Karpas-422 (cell line): Measurements from ENCODE around the gene SMOC2. TPM values are rescaled to one million over a fixed set of nuclear protein-coding genes. Genes with fewer than 3 reads are reported as not detected.

Experiments
- DNase-seq: peaks from one replicate; pipeline ENCODE4 v3.0.0-alpha.2; 2015
- H2AFZ ChIP-seq: fragments of 200-600 bp; sonication (generic); 2 replicates; pipeline ENCODE4 v1.6.1; 2014; ENCODE audit warnings: antibody characterized with exemption, low read length, mixed read lengths
- H3K27ac ChIP-seq: fragments of 200-600 bp; sonication (generic); 2 replicates; pipeline ENCODE4 v1.5.1; 2014; ENCODE audit warnings: mild to moderate bottlenecking, low read length, moderate library complexity
- H3K27me3 ChIP-seq: fragments of 200-600 bp; sonication (generic); 2 replicates; pipeline ENCODE4 v1.6.1; 2014; ENCODE audit warnings: low read length, mixed read lengths
- H3K36me3 ChIP-seq: fragments of 200-600 bp; sonication (generic); 2 replicates; pipeline ENCODE4 v1.6.1; 2014; ENCODE audit warnings: low read length, mixed read lengths; ENCODE audit not compliant: insufficient read depth
- H3K4me1 ChIP-seq: fragments of 200-600 bp; sonication (generic); 2 replicates; pipeline ENCODE4 v1.6.1; 2014; ENCODE audit warnings: mild to moderate bottlenecking, low read length, mixed read lengths
- H3K4me2 ChIP-seq: fragments of 200-600 bp; sonication (generic); 2 replicates; pipeline ENCODE4 v1.6.1; 2014; ENCODE audit warnings: low read length, low read depth, mild to moderate bottlenecking; ENCODE audit not compliant: poor library complexity, severe bottlenecking
- H3K4me3 ChIP-seq: fragments of 200-600 bp; sonication (generic); 2 replicates; pipeline ENCODE4 v1.5.1; 2014; ENCODE audit warnings: mild to moderate bottlenecking, antibody characterized with exemption, low read length, mixed read lengths
- H3K79me2 ChIP-seq: fragments of 200-600 bp; sonication (generic); 2 replicates; pipeline ENCODE4 v1.6.1; 2014; ENCODE audit warnings: mild to moderate bottlenecking, low read length, mixed read lengths
- H3K9ac ChIP-seq: fragments of 200-600 bp; sonication (generic); 2 replicates; pipeline ENCODE4 v1.6.0; 2014; ENCODE audit warnings: low read length
- H3K9me2 ChIP-seq: fragments of 200-600 bp; sonication (generic), shearing (Covaris generic); replicated peaks from 2 replicates; pipeline ENCODE4 v1.6.0; 2014; ENCODE audit warnings: mild to moderate bottlenecking, low read length, moderate library complexity; ENCODE audit not compliant: insufficient read depth
- H3K9me3 ChIP-seq: fragments of 300-700, 200-600 bp; sonication (generic); 2 replicates; pipeline ENCODE4 v1.6.1; 2014; ENCODE audit warnings: low read length, mixed read lengths
- H4K20me1 ChIP-seq: fragments of 200-600 bp; sonication (generic); 2 replicates; pipeline ENCODE4 v1.6.1; 2014; ENCODE audit warnings: mild to moderate bottlenecking, antibody characterized with exemption, low read length, low read depth; ENCODE audit not compliant: insufficient read depth
- total RNA-seq: library from RNA; depleted of rRNA; stranded (reverse); fragments of >200 nt; shearing (Covaris generic); gene quantifications from 2 replicates; pipeline ENCODE4 v1.2.3, GENCODE V29; 2014; ENCODE audit warnings: low replicate concordance

Gene SMOC2
- total RNA-seq, 1 experiment from 2014 or later = not detected

- Histone ChIP-seq H4K20me1 (no peaks in the 10 kb centered on the region), H3K27me3 (no peaks in the 10 kb centered on the region), H3K27ac (no peak overlapping the region)
These were observed 58.2 kb downstream of the SMOC2 start for GRCh38 chr6:168499045-168499650.

GRCh38 chr6:168500519-168500918, 59.5 kb downstream of the SMOC2 start:
- Histone ChIP-seq H3K36me3 (no peaks in the 10 kb centered on the region), H4K20me1 (no peaks in the 10 kb centered on the region), H3K79me2 (no peaks in the 10 kb centered on the region), H2AFZ (no peak overlapping the region), H3K4me1 (no peaks in the 10 kb centered on the region), H3K4me2 (no peak overlapping the region), H3K9me3 (no peaks in the 10 kb centered on the region), H3K27me3 (no peaks in the 10 kb centered on the region), H3K27ac (no peak overlapping the region), H3K9ac (no peak overlapping the region), H3K4me3 (no peak overlapping the region), H3K9me2 (no peaks in the 10 kb centered on the region)
- no peak for DNase-seq

More at GRCh38 chr6:168499045-168499650, 58.2 kb downstream of the SMOC2 start:
- Histone ChIP-seq H3K4me3 (no peak overlapping the region), H3K9ac (no peak overlapping the region), H3K9me3 (no peaks in the 10 kb centered on the region), H3K4me2 (no peak overlapping the region), H3K36me3 (no peaks in the 10 kb centered on the region), H3K4me1 (no peaks in the 10 kb centered on the region), H2AFZ (no peak overlapping the region), H3K79me2 (no peaks in the 10 kb centered on the region), H3K9me2 (no peaks in the 10 kb centered on the region)
- no peak for DNase-seq

GRCh38 chr6:168501561-168501960, 60.6 kb downstream of the SMOC2 start:
- Histone ChIP-seq H4K20me1 (no peaks in the 10 kb centered on the region), H3K27ac (no peak overlapping the region), H3K9me2 (no peaks in the 10 kb centered on the region), H3K36me3 (no peaks in the 10 kb centered on the region), H2AFZ (no peak overlapping the region), H3K4me1 (no peaks in the 10 kb centered on the region), H3K4me2 (no peak overlapping the region), H3K79me2 (no peaks in the 10 kb centered on the region), H3K9me3 (no peaks in the 10 kb centered on the region), H3K27me3 (no peaks in the 10 kb centered on the region), H3K4me3 (no peak overlapping the region), H3K9ac (no peak overlapping the region)
- no peak for DNase-seq

- Histone ChIP-seq H4K20me1 (no peaks in the 10 kb centered on the region), H3K9me2 (no peaks in the 10 kb centered on the region), H3K4me3 (no peak overlapping the region), H3K4me1 (no peaks in the 10 kb centered on the region), H3K27me3 (no peaks in the 10 kb centered on the region), H3K79me2 (no peaks in the 10 kb centered on the region), H3K9ac (no peak overlapping the region), H3K36me3 (no peaks in the 10 kb centered on the region), H2AFZ (no peak overlapping the region), H3K27ac (no peak overlapping the region), H3K9me3 (no peaks in the 10 kb centered on the region), H3K4me2 (no peak overlapping the region)
- DNase-seq = no peak
These were observed 63.4 kb downstream of the SMOC2 start for GRCh38 chr6:168504366-168504765.

GRCh38 chr6:168506460-168506859, 65.5 kb downstream of the SMOC2 start:
- Histone ChIP-seq H3K27me3 (no peaks in the 10 kb centered on the region), H3K4me3 (no peak overlapping the region), H3K36me3 (no peaks in the 10 kb centered on the region), H3K9ac (no peak overlapping the region), H3K4me2 (no peak overlapping the region), H3K9me2 (no peaks in the 10 kb centered on the region), H4K20me1 (no peaks in the 10 kb centered on the region), H3K4me1 (no peaks in the 10 kb centered on the region), H3K9me3 (no peaks in the 10 kb centered on the region), H3K27ac (no peak overlapping the region), H2AFZ (no peak overlapping the region), H3K79me2 (no peaks in the 10 kb centered on the region)
- no peak for DNase-seq

- Histone ChIP-seq H3K27me3 (no peaks in the 10 kb centered on the region), H3K36me3 (no peaks in the 10 kb centered on the region), H3K4me2 (no peak overlapping the region), H4K20me1 (no peaks in the 10 kb centered on the region), H3K4me3 (no peak overlapping the region), H3K27ac (no peak overlapping the region), H3K79me2 (no peaks in the 10 kb centered on the region), H3K4me1 (no peaks in the 10 kb centered on the region), H2AFZ (no peak overlapping the region), H3K9ac (no peak overlapping the region), H3K9me2 (no peaks in the 10 kb centered on the region), H3K9me3 (no peaks in the 10 kb centered on the region)
- DNase-seq = no peak
These were observed 66.3 kb downstream of the SMOC2 start for GRCh38 chr6:168507297-168507696.

- Histone ChIP-seq H2AFZ (no peak overlapping the region), H3K9ac (no peak overlapping the region), H3K4me1 (no peaks in the 10 kb centered on the region), H3K4me2 (no peak overlapping the region), H3K4me3 (no peak overlapping the region), H3K27me3 (no peaks in the 10 kb centered on the region), H3K36me3 (no peaks in the 10 kb centered on the region), H3K79me2 (no peaks in the 10 kb centered on the region), H3K9me3 (no peaks in the 10 kb centered on the region), H4K20me1 (no peaks in the 10 kb centered on the region), H3K27ac (no peak overlapping the region), H3K9me2 (no peaks in the 10 kb centered on the region)
- no peak for DNase-seq
These were observed 66.7 kb downstream of the SMOC2 start for GRCh38 chr6:168507730-168508129.

GRCh38 chr6:168508903-168509302, 67.9 kb downstream of the SMOC2 start:
- no peaks in the 10 kb centered on the region for H3K36me3 ChIP-seq
- no peaks in the 10 kb centered on the region for H3K27me3 ChIP-seq
- H3K4me3 ChIP-seq = no peak overlapping the region
- H3K4me1 ChIP-seq = no peaks in the 10 kb centered on the region
- no peaks in the 10 kb centered on the region for H3K9me3 ChIP-seq
- no peak overlapping the region for H3K9ac ChIP-seq
- no peaks in the 10 kb centered on the region for H3K79me2 ChIP-seq
- H3K4me2 ChIP-seq = no peak overlapping the region
- no peak overlapping the region for H3K27ac ChIP-seq
- no peaks in the 10 kb centered on the region for H3K9me2 ChIP-seq
- DNase-seq = no peak
- no peaks in the 10 kb centered on the region for H4K20me1 ChIP-seq
- H2AFZ ChIP-seq = no peak overlapping the region
